T-helper 17 cell (primary cell): ENCODE results near the gene FAM168A. TPM values are rescaled to one million over a fixed set of nuclear protein-coding genes. Genes with fewer than 3 reads are reported as not detected.

Source experiments
- ATAC-seq: fragments of 150-1000 bp; cut with Tn5 transposase; 2 replicates; pipeline ENCODE4 v1.10.0; 2021; ENCODE audit warnings: mild to moderate bottlenecking, moderate library complexity
- DNase-seq, 3 donors: peaks; one replicate each; pipeline versions ENCODE4 v3.0.0 to v3.0.0-alpha.2; 2020 to 2021
- H3K9me3 ChIP-seq: one replicate; pipeline ENCODE4 v1.7.0; 2013; ENCODE audit warnings: low read length, mild to moderate bottlenecking; ENCODE audit not compliant: control insufficient read depth, poor library complexity, severe bottlenecking
- H3K27ac Mint-ChIP-seq: one replicate; pipeline ENCODE4 v1.8.0; 2022; ENCODE audit warnings: mild to moderate bottlenecking, moderate library complexity, mixed read lengths
- H3K27me3 Mint-ChIP-seq: one replicate; pipeline ENCODE4 v1.8.0; 2022; ENCODE audit warnings: mixed read lengths
- H3K36me3 Mint-ChIP-seq: one replicate; pipeline ENCODE4 v1.8.0; 2022; ENCODE audit warnings: low read depth, mixed read lengths
- H3K4me1 Mint-ChIP-seq: one replicate; pipeline ENCODE4 v1.8.0; 2022; ENCODE audit warnings: mild to moderate bottlenecking, mixed read lengths
- H3K4me3 Mint-ChIP-seq: one replicate; pipeline ENCODE4 v1.8.0; 2022; ENCODE audit warnings: mild to moderate bottlenecking, moderate library complexity, mixed read lengths
- total RNA-seq, 4 donors: library from RNA in 2 of 4; stranded (reverse) in 2 of 4; gene quantifications; one replicate each; pipeline ENCODE4 v1.2.3 and lab custom pipeline; 2022 to 2026

FAM168A gene
- total RNA-seq, 2 donors from 2014 or later = 21.1 to 22.2 TPM

- Mint-ChIP-seq H3K4me1 (peaks cover 7% of the 10 kb centered on the region), H3K27ac (no peak overlapping the region), H3K27me3 (no peaks in the 10 kb centered on the region), H3K36me3 (no peaks in the 10 kb centered on the region), H3K4me3 (no peak overlapping the region)
- DNase-seq (no peak), ATAC-seq (no peak)
- H3K9me3 ChIP-seq = no peaks in the 10 kb centered on the region
Measured at GRCh38 chr11:73565804-73566203, 32.1 kb downstream of the FAM168A start.

- no peak for DNase-seq
- no peaks in the 10 kb centered on the region for H3K9me3 ChIP-seq
- no peak for ATAC-seq
- peaks cover 7% of the 10 kb centered on the region for H3K4me1 Mint-ChIP-seq
- H3K36me3 Mint-ChIP-seq = no peaks in the 10 kb centered on the region
- no peaks in the 10 kb centered on the region for H3K27me3 Mint-ChIP-seq
- no peak overlapping the region for H3K27ac Mint-ChIP-seq
- H3K4me3 Mint-ChIP-seq = no peak overlapping the region
Measured at GRCh38 chr11:73564903-73565302, 33.0 kb downstream of the FAM168A start.

- H3K4me3 Mint-ChIP-seq = no peak overlapping the region
- ATAC-seq (no peak), DNase-seq (no peak)
- no peaks in the 10 kb centered on the region for H3K36me3 Mint-ChIP-seq
- peaks cover 7% of the 10 kb centered on the region for H3K4me1 Mint-ChIP-seq
- H3K27ac Mint-ChIP-seq = no peak overlapping the region
- H3K9me3 ChIP-seq = no peaks in the 10 kb centered on the region
- no peaks in the 10 kb centered on the region for H3K27me3 Mint-ChIP-seq
Measured at GRCh38 chr11:73563539-73564200, 34.2 kb downstream of the FAM168A start.

- ATAC-seq = no peak
- Mint-ChIP-seq H3K27ac (no peak overlapping the region), H3K4me3 (no peak overlapping the region), H3K4me1 (peaks cover 2% of the 10 kb centered on the region), H3K36me3 (no peaks in the 10 kb centered on the region), H3K27me3 (no peaks in the 10 kb centered on the region)
- no peaks in the 10 kb centered on the region for H3K9me3 ChIP-seq
- no peak for DNase-seq
Measured at GRCh38 chr11:73559743-73560142, 38.2 kb downstream of the FAM168A start.

- no peak for DNase-seq
- Mint-ChIP-seq H3K27me3 (no peaks in the 10 kb centered on the region), H3K27ac (no peak overlapping the region), H3K36me3 (no peaks in the 10 kb centered on the region), H3K4me3 (no peak overlapping the region), H3K4me1 (peaks cover 5% of the 10 kb centered on the region)
- no peaks in the 10 kb centered on the region for H3K9me3 ChIP-seq
- no peak for ATAC-seq
Measured at GRCh38 chr11:73556966-73557365, 40.9 kb downstream of the FAM168A start.

GRCh38 chr11:73555615-73556014 is 42.3 kb downstream of the FAM168A start:
- DNase-seq = no peak
- no peak overlapping the region for H3K27ac Mint-ChIP-seq
- no peaks in the 10 kb centered on the region for H3K9me3 ChIP-seq
- H3K27me3 Mint-ChIP-seq = no peaks in the 10 kb centered on the region
- H3K4me3 Mint-ChIP-seq = no peak overlapping the region
- no peaks in the 10 kb centered on the region for H3K36me3 Mint-ChIP-seq
- H3K4me1 Mint-ChIP-seq = peaks cover 11% of the 10 kb centered on the region
- ATAC-seq = no peak

GRCh38 chr11:73554671-73555320 is 43.1 kb downstream of the FAM168A start:
- H3K4me3 Mint-ChIP-seq = no peak overlapping the region
- H3K9me3 ChIP-seq = no peaks in the 10 kb centered on the region
- DNase-seq = no peak
- H3K4me1 Mint-ChIP-seq = peaks cover 16% of the 10 kb centered on the region
- no peak overlapping the region for H3K27ac Mint-ChIP-seq
- ATAC-seq = no peak
- no peaks in the 10 kb centered on the region for H3K36me3 Mint-ChIP-seq
- H3K27me3 Mint-ChIP-seq = no peaks in the 10 kb centered on the region

- Mint-ChIP-seq H3K27me3 (no peaks in the 10 kb centered on the region), H3K36me3 (no peaks in the 10 kb centered on the region), H3K4me1 (peaks cover 16% of the 10 kb centered on the region), H3K27ac (no peak overlapping the region), H3K4me3 (no peak overlapping the region)
- no peak for ATAC-seq
- no peak for DNase-seq
- no peaks in the 10 kb centered on the region for H3K9me3 ChIP-seq
Measured at GRCh38 chr11:73553266-73553665, 44.6 kb downstream of the FAM168A start.

- no peak overlapping the region for H3K27ac Mint-ChIP-seq
- ATAC-seq (no peak), DNase-seq (no peak)
- no peaks in the 10 kb centered on the region for H3K9me3 ChIP-seq
- H3K4me3 Mint-ChIP-seq = no peak overlapping the region
- H3K36me3 Mint-ChIP-seq = no peaks in the 10 kb centered on the region
- no peaks in the 10 kb centered on the region for H3K27me3 Mint-ChIP-seq
- peaks cover 23% of the 10 kb centered on the region for H3K4me1 Mint-ChIP-seq
Measured at GRCh38 chr11:73551677-73552076, 46.2 kb downstream of the FAM168A start.

GRCh38 chr11:73549376-73549775 is 48.5 kb downstream of the FAM168A start:
- Mint-ChIP-seq H3K27me3 (no peaks in the 10 kb centered on the region), H3K36me3 (no peaks in the 10 kb centered on the region), H3K27ac (no peak overlapping the region), H3K4me3 (no peak overlapping the region), H3K4me1 (peaks cover 21% of the 10 kb centered on the region)
- no peaks in the 10 kb centered on the region for H3K9me3 ChIP-seq
- ATAC-seq = no peak
- DNase-seq = no peak

GRCh38 chr11:73547706-73548595 is 50.0 kb downstream of the FAM168A start:
- peak overlapping the region; percentile 27 for H3K27ac Mint-ChIP-seq

GRCh38 chr11:73542175-73542574 is 55.7 kb downstream of the FAM168A start:
- no peak for ATAC-seq
- H3K27me3 Mint-ChIP-seq = no peaks in the 10 kb centered on the region
- no peak overlapping the region for H3K4me3 Mint-ChIP-seq
- H3K9me3 ChIP-seq = no peaks in the 10 kb centered on the region
- no peak overlapping the region for H3K27ac Mint-ChIP-seq
- H3K4me1 Mint-ChIP-seq = peaks cover 26% of the 10 kb centered on the region
- no peak for DNase-seq
- peaks cover 2% of the 10 kb centered on the region for H3K36me3 Mint-ChIP-seq

More at GRCh38 chr11:73547706-73548595, 50.0 kb downstream of the FAM168A start:
- ATAC-seq = no peak
- no peak for DNase-seq
- H3K4me1 Mint-ChIP-seq = peaks cover 20% of the 10 kb centered on the region
- no peaks in the 10 kb centered on the region for H3K9me3 ChIP-seq
- no peaks in the 10 kb centered on the region for H3K36me3 Mint-ChIP-seq
- no peak overlapping the region for H3K4me3 Mint-ChIP-seq
- H3K27me3 Mint-ChIP-seq = no peaks in the 10 kb centered on the region

GRCh38 chr11:73539506-73540084 is 58.3 kb downstream of the FAM168A start:
- DNase-seq = no peak
- Mint-ChIP-seq H3K4me3 (no peak overlapping the region), H3K27ac (no peak overlapping the region), H3K4me1 (peaks cover 26% of the 10 kb centered on the region), H3K27me3 (no peaks in the 10 kb centered on the region), H3K36me3 (peaks cover 7% of the 10 kb centered on the region)
- H3K9me3 ChIP-seq = no peaks in the 10 kb centered on the region
- ATAC-seq = no peak
